AG04450 (cell line): Measurements from ENCODE around the gene B3GALNT1. TPM values are rescaled to one million over a fixed set of nuclear protein-coding genes. Genes with fewer than 3 reads are reported as not detected.

Experiments used
- polyA plus RNA-seq: library from polyadenylated mRNA; depleted of rRNA; stranded (reverse); fragments of >200 nt; gene quantifications from 2 replicates; pipeline ENCODE4 v1.2.3, GENCODE V29; 2011; rRNA removed

Gene B3GALNT1
- polyA plus RNA-seq, 1 experiment: 8.8 TPM

Other genes with a start within 250 kb of the B3GALNT1 start
- gene NMD3, start 116.0 kb upstream of the B3GALNT1 start, polyA plus RNA-seq: 61.0 and 70.5 TPM in 2 replicates